HepG2 (cell line): ENCODE measurements around the gene GLYR1. TPM values are rescaled to one million over a fixed set of nuclear protein-coding genes. Genes with fewer than 3 reads are reported as not detected.

ENCODE experiments used
- AKNA ChIP-seq: sonication (generic); formaldehyde crosslinking; IDR thresholded peaks from 2 replicates; pipeline ENCODE4 v1.4.0; 2020; ENCODE audit warnings: missing genetic modification reagents, borderline replicate concordance
- FOXO4 ChIP-seq: sonication (generic); formaldehyde crosslinking; conservative IDR thresholded peaks from 2 replicates; pipeline ENCODE4 v1.8.1; 2023; ENCODE audit warnings: missing genetic modification reagents
- FUBP1 ChIP-seq: sonication (generic); formaldehyde crosslinking; IDR thresholded peaks from 2 replicates; pipeline ENCODE4 v1.5.1; 2020; ENCODE audit warnings: missing genetic modification reagents, mild to moderate bottlenecking, borderline replicate concordance
- HNRNPUL1 ChIP-seq: fragments of 200-400 bp; formaldehyde crosslinking; IDR thresholded peaks from 2 replicates; pipeline ENCODE4 v1.6.1; 2017; ENCODE audit warnings: low read depth, mild to moderate bottlenecking, low read length, moderate library complexity
- KLF12 ChIP-seq: sonication (generic); formaldehyde crosslinking; IDR thresholded peaks from 2 replicates; pipeline ENCODE4 v1.4.0; 2020; ENCODE audit warnings: missing genetic modification reagents, borderline replicate concordance
- LCORL ChIP-seq, 2 experiments: fragments of 450-650 bp in 1 of 2; sonication (generic) in 1 of 2; formaldehyde crosslinking in 1 of 2; IDR thresholded peaks; 2 replicates each; pipeline versions ENCODE4 v1.5.0 to v1.6.1; 2017 to 2020; ENCODE audit warnings: antibody characterized with exemption in 1 of 2, missing genetic modification reagents in 1 of 2
- NRL ChIP-seq: sonication (generic); formaldehyde crosslinking; IDR thresholded peaks from 2 replicates; pipeline ENCODE4 v1.5.0; 2020; ENCODE audit warnings: missing genetic modification reagents, mild to moderate bottlenecking, moderate library complexity, borderline replicate concordance
- ZBTB38 ChIP-seq: sonication (generic); formaldehyde crosslinking; IDR thresholded peaks from 2 replicates; pipeline ENCODE4 v1.5.1; 2020; ENCODE audit warnings: mild to moderate bottlenecking, missing genetic modification reagents
- ZNF160 ChIP-seq: sonication (generic); formaldehyde crosslinking; IDR thresholded peaks from 2 replicates; pipeline ENCODE4 v1.8.0; 2022; ENCODE audit warnings: mild to moderate bottlenecking, inconsistent platforms, missing genetic modification reagents
- ZNF773 ChIP-seq: sonication (generic); formaldehyde crosslinking; IDR thresholded peaks from 2 replicates; pipeline ENCODE4 v1.4.0; 2020; ENCODE audit warnings: missing genetic modification reagents, borderline replicate concordance
- ZNF83 ChIP-seq: sonication (generic); formaldehyde crosslinking; IDR thresholded peaks from 2 replicates; pipeline ENCODE4 v1.4.0; 2020; ENCODE audit warnings: missing genetic modification reagents, mild to moderate bottlenecking, borderline replicate concordance
- ZSCAN22 ChIP-seq: sonication (generic); formaldehyde crosslinking; IDR thresholded peaks from 2 replicates; pipeline ENCODE4 v1.4.0; 2020; ENCODE audit warnings: mild to moderate bottlenecking, missing genetic modification reagents
- ZSCAN25 ChIP-seq: sonication (generic); formaldehyde crosslinking; IDR thresholded peaks from 2 replicates; pipeline ENCODE4 v1.8.0; 2022; ENCODE audit warnings: mild to moderate bottlenecking, missing genetic modification reagents
- polyA plus RNA-seq, 8 experiments: library from polyadenylated mRNA; depleted of rRNA in 3 of 8; stranded (reverse) in 7 of 8; unstranded in 1 of 8; fragments of >200 nt; fragmentation: Illumina TruSeq in 4 of 8; extraction: Trizol in 4 of 8; gene quantifications; 2 replicates each; pipeline versions ENCODE4 v1.2.1 to v1.2.3, GENCODE V29; 2011 to 2016; ENCODE audit warnings: low read depth in 4 of 8, missing spikeins in 1 of 8, mixed read lengths in 1 of 8; ENCODE audit not compliant: insufficient read depth in 1 of 8
- total RNA-seq, 5 experiments: library from RNA; depleted of rRNA; stranded (reverse); fragments of >200 nt; fragmentation: Illumina TruSeq; extraction: Trizol; gene quantifications; 2 replicates each; pipeline ENCODE4 v1.2.3, GENCODE V29; 2016; ENCODE audit warnings: low read depth in 1 of 5

The GLYR1 gene
- total and polyA plus RNA-seq, 2 of the 13 experiments (the other 11 are each of a cell fraction or from before 2014, with no cell fraction given): 28.3 to 48.7 TPM

GRCh38 chr16:4768549-4769305 lies 78.4 kb downstream of the GLYR1 start (continued):
- TF ChIP-seq FUBP1 (CRISPR knock-in tag): no peak
- no peak for TF ChIP-seq ZNF773 (CRISPR knock-in tag)
- TF ChIP-seq HNRNPUL1: no peak
- TF ChIP-seq AKNA (CRISPR knock-in tag): no peak
- TF ChIP-seq KLF12 (CRISPR knock-in tag): peak; percentile 76; the same call in 1 of the 2 replicates
- no peak for TF ChIP-seq ZNF160 (CRISPR knock-in tag)
- no peak for TF ChIP-seq ZSCAN22 (CRISPR knock-in tag)
- no peak for TF ChIP-seq ZNF83 (CRISPR knock-in tag)
- TF ChIP-seq ZSCAN25: no peak
- peak; percentile 64; the same call in 1 of the 2 replicates for TF ChIP-seq LCORL (IDR thresholded peaks at IDR 0.05)
- TF ChIP-seq LCORL (CRISPR knock-in tag; IDR thresholded peaks at IDR 0.05): peak; percentile 91
- TF ChIP-seq ZBTB38 (CRISPR knock-in tag): peak; percentile 54; the same call in 1 of the 2 replicates
- no peak for TF ChIP-seq FOXO4 (CRISPR knock-in tag)
- TF ChIP-seq NRL (CRISPR knock-in tag): no peak
